DND-41 (cell line): ENCODE results near the gene LRRC4B.
"Not testable (repeated sequence)": the region's sequence is repeated elsewhere in the genome, so short reads cannot be mapped to it uniquely, and the experiment has no call there.

Experiments
- EZH2 ChIP-seq: IDR thresholded peaks from 3 replicates; pipeline ENCODE4 v1.6.1; 2012; ENCODE audit warnings: borderline replicate concordance, low read depth, mild to moderate bottlenecking, moderate library complexity, low read length, inconsistent platforms; ENCODE audit not compliant: severe bottlenecking
- TF ChIP-seq, protein P1 (sequence below): IDR thresholded peaks from 2 replicates; pipeline ENCODE4 v1.5.1; 2012; ENCODE audit warnings: borderline replicate concordance, low read length, moderate library complexity, mild to moderate bottlenecking; ENCODE audit not compliant: poor library complexity, severe bottlenecking; ENCODE audit errors: extremely low read depth

DNA sequence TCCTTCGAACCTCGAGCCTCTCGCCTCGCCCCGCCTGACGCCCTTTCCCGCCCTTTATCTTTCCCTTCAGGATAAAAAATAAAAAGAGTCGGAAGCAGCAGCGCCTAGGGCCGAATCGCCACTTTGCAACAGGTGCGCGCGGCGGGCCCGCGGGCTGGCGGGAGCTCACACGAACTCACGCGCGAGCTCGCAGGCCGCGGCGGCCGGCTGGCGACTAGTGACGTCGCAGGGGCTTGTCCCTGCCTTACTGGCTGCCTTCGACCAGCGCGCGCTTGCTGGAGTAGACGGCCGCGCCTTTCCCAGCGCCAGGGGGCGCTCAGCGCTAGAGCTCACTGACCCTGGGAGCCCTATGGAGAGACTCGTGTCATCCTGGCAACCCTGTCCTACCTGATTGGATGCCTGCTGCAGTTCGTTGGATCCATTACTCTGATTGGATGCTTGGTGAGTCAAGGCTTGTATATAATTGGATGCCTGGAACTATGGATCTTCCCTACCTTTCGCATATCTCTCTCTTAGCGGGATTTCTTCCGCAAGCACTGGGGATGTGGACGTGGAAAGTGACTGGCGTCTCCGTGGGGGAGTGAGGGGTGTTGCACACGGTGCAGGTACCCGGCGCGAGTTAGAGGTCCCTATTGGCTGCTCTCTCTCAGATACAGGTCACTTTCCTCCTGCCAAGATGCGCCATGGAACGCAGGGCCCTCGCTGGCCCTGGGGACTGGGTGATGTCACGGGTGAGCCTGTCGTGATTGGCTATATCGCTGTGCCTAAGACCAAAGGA lies 38.0 kb upstream of the LRRC4B start:
- TF ChIP-seq, protein P1, sequence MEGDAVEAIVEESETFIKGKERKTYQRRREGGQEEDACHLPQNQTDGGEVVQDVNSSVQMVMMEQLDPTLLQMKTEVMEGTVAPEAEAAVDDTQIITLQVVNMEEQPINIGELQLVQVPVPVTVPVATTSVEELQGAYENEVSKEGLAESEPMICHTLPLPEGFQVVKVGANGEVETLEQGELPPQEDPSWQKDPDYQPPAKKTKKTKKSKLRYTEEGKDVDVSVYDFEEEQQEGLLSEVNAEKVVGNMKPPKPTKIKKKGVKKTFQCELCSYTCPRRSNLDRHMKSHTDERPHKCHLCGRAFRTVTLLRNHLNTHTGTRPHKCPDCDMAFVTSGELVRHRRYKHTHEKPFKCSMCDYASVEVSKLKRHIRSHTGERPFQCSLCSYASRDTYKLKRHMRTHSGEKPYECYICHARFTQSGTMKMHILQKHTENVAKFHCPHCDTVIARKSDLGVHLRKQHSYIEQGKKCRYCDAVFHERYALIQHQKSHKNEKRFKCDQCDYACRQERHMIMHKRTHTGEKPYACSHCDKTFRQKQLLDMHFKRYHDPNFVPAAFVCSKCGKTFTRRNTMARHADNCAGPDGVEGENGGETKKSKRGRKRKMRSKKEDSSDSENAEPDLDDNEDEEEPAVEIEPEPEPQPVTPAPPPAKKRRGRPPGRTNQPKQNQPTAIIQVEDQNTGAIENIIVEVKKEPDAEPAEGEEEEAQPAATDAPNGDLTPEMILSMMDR = not testable (repeated sequence)
- not testable (repeated sequence) for TF ChIP-seq EZH2
